CD4-positive, alpha-beta T cell treated with Interleukin-10 for 1 hour (primary cell): Measurements from ENCODE around the gene USP27X.
A peak's percentile ranks its signal among the peaks of the same experiment; 100 is the strongest.

ENCODE experiments used
- DNase-seq: peaks from one replicate; pipeline ENCODE4 v3.0.0-alpha.2; 2020

USP27X gene

GRCh38 chrX:49892542-49892941, 13.3 kb downstream of the USP27X start:
- no peak for DNase-seq

GRCh38 chrX:49896951-49897350, 17.7 kb downstream of the USP27X start:
- no peak for DNase-seq

- DNase-seq: no peak
Observed at GRCh38 chrX:49901048-49901447, 21.8 kb downstream of the USP27X start.

GRCh38 chrX:49910344-49910743, 31.1 kb downstream of the USP27X start:
- no peak for DNase-seq

DNA sequence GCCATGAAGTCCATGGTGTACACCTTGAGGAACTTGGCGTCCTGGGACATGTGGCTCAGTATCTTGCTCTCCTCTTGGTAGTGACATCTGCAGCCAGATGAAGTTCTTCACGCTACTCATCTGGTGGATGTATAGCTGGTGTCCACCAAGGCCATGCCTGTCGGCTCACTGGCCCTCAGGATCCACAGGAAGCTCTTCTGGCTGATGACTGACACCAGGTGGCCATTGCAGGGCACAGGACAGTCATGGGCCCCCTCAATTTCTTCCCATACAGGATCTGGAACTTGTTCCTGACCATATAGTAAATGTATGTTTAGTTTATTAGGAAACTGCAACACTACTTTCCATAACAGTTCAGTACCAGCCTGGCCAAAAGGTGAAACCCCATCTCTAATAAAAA, 32.8 kb downstream of the USP27X start:
- no peak for DNase-seq

- no peak for DNase-seq
Observed at GRCh38 chrX:49912861-49913260, 33.6 kb downstream of the USP27X start.

- peak; percentile 63 for DNase-seq
Observed at GRCh38 chrX:49915361-49916222, 36.3 kb downstream of the USP27X start.

DNA sequence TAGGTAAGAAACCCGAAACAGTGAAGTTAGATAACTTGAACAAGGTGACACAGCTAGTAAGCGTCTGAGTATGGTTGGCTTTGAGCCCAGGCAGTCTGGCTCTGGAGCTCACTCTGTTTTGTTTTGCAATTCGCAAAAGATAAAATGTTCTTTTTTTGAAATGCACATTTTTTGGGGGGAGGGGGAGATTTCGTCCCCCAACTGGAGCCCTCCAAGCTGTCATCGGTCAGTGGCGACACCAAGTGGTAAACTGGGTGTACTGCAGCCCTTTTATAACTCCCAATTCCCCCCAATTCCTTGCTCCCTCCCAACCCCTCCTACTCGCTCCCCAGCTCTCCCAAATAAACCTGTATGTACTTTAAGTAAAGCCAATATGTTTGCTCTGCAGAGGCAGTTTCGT, 40.3 kb downstream of the USP27X start:
- peak; percentile 31 for DNase-seq

DNA sequence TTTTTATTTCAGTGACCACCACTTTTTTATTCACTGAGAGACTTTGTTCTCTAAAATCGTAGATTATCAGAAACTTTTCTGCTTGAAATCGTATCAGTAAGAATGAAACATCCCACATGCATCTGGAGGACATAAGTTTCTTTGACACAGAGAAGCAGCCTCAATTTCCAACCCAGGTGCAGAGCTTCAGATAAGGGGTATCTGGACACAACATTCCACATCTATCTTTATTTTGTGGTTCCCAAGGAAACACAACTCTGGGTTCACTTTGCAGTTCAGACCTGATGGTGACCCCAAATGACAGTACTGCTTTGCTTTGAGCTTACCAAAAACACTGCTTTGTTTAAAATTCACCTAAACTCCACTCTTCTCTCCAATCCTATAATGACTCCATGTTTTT, 41.8 kb downstream of the USP27X start:
- DNase-seq: no peak

- DNase-seq: peak; percentile 96
Observed at GRCh38 chrX:49922291-49923241, 43.3 kb downstream of the USP27X start, which contains the start of gene CLCN5. Gene CLCN5 (plus strand): TSS chrX:49922596. CDS start chrX:49925299, 2,703 bp downstream.

DNA sequence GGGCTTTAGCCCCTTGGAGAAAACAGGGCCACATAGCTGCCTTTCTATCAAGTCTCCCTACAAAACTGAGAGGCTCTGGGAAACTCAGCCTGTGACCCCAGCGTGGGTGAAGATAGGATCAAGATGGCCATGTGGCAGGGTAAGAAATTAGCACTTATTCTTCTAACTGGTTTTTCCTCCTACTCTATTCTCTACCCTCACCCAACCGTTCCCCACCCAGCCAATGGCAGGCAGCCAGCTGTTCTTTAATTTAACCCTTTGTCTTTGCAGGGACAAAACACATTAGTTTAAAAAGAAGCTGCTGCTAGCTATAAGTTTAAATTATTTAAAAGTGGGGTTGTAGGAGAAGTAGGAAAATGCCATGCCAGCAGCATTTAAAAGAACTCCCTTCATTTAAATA, 45.9 kb downstream of the USP27X start:
- no peak for DNase-seq

DNA sequence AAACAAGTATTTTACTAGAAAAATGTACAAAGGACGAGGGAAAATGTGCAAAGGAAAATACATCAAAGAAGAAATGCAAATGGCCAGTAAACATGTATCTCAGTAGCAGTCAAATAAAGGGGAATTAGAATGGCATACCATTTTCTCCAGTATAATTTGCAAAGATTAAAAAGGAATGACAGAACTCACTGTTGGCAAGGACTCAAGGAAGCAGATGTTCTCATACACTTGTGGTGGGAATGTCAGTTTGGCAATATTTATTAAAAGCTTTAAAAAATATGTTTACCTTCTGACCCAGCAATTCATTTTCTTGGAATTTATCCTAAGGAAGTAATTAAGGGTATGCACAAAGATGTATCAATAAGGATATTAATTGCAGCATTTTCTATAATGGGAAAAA, 50.8 kb downstream of the USP27X start:
- DNase-seq: no peak
